Activated CD4-positive, CD25-positive, alpha-beta regulatory T cell (primary cell): ENCODE results near the gene TRAF2.

Experiments
- DNase-seq, 4 experiments: peaks; one replicate each; lab custom pipeline; 2025; lab: John Stamatoyannopoulos, UW

The TRAF2 gene

GRCh38 chr9:136962163-136962562 lies 75.8 kb downstream of the TRAF2 start:
- no peak for DNase-seq

GRCh38 chr9:136962701-136963248 lies 76.5 kb downstream of the TRAF2 start:
- DNase-seq: no peak

DNA sequence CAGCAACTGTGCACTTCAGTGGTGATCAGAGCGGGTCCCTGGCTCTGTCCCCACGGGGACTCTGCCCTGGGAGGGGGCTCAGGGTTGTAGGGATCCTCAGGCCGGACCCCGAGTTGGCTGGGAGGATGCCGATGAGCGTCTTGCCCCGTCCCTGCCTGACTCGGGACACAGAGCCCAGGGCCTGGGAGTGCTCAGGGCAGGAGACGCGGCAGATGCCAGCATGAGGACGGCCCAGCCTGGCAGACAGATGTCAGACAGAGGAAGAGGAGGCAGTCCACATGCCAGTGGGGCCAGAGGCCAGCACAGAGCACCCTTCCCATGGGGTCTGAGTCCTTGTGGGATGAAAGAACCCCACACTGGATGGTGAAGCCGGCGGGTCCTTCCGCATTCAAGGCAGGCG lies 77.0 kb downstream of the TRAF2 start:
- DNase-seq: no peak

DNA sequence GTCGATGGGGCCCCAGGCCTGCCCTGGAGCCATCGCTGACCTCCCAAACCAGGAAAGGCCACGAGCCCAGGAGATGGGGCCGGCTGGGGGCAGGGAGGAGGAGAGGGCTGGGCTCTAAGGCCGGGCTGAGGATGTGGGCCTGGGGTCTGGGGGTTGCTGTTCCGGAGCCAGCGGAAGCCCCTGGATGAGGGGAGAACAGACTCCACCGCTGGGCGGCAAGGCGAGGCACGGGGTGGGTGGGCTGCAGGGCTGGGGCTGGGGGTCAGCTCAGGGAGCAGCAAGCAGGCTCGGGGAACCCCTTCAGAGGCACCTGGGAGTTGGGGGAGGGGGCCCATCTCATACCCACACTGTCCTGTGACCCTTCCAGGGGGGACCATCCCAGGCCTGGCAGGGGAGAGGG lies 77.4 kb downstream of the TRAF2 start:
- no peak for DNase-seq

DNA sequence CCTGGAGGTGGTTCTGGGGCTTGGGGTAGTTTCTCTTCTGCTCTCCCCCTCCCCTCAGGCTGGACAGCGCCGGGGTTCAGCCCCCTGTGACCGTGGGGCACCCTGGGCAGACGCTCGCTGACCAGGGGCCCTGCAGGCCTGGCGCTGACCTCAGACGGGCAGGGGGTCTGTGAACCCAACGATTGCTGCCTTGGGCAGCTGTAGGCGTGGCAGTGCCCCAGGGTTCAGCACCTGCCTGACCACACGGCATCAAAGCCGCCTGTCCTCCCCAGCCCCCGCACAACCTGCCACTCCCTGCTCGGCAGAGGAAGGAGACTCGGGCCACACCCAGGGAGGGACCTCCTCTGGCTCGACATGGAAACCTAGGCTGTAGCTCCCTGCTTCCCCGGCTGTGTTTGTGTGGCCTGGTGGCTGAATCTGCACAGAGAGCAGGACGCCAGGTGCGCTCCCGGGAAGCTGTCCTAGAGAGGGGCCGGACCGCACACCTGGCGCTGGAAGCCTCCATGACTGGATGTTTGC lies 77.9 kb downstream of the TRAF2 start:
- DNase-seq: no peak

GRCh38 chr9:136964833-136965422 lies 78.6 kb downstream of the TRAF2 start:
- no peak for DNase-seq

DNA sequence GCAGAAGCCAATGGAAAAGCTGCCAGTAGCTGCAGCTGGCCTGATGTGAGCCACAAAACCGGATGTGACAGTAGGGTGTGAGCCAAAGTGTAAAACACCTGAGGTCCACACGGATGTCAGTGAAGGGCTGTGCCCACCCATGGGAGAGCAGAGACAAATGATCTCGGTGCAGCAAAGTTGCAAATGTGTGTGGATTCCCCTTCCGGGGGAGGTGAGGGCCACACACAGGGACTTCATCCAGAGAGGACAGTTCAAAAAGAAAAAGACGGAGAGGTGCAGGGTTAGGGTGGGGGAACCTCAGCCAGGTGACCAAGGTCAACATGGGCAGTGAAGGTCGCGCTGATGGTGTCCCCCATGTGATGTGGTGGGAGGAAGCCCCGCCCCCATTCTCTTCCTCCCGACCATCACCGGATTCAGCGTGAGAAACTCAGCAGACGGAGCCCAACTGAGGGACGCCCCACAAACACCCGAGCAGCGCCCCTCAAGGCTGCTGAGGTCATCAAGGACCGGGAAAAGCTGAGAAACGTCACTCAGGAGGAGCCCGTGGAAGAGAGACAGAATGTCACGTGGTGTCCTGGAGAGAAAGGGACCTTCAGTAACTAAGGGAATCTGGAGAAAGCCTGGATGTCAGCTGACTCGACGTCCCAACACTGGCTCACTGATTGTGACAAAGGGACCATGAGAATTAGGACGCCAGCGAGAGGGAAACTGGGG lies 79.6 kb downstream of the TRAF2 start:
- no peak for DNase-seq

DNA sequence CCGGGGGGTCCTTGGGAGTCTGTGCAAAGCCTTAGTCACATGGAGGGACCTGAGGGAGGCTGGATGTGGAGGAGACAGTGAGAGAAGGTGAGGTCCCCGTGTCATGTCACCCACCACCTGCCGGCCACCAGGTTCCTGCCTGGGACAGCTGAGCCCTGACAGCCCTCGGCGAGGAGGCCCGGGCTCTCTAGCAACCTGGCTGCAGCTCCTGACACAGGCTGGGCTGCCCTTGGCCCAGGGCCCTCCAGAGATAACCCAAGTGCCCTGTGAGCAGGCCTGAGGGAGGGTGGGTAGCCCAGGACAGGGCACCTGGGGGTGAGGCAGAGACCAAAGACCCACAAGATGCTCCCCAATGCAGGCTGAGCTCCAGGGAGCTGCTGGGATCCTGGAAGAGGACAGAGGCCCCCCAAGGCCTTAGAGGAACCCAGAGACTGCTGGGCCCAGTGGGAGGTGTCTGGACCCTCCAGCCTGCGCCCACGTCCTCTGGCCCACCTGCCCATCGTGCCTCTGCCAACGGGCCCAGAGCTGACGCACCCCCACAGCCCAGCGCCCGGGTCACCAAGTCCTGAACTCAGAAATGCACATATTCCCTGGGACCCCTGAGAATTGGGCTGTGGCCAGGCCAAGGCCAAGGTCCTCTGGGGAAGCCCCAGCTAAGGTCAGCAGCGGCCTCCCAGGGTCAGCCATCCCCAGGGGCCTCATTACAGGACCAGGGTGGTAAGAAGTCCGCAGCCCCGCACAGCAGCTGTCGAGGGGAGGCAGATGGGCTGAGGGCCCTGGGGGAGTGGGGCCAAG lies 82.2 kb downstream of the TRAF2 start:
- no peak for DNase-seq

DNA sequence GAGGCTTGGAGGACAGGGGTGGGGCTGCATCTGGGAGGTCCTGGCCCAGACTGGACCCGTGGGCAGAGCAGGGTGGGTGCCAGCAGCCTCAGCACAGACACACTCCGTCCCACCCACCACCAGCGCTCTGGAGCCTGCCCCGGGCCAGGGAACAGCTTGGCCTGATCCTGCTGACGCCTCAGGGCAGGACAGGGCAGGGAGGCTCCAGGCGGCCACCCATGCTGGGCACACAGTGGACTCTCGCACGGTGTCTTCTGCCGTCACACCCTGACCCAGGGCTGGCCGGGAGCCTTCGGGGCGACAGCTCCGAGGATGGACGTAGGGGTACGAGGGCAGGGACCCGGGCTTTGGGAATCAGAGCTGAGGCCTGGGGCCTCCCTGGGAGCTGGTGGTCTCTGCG lies 82.8 kb downstream of the TRAF2 start:
- DNase-seq: no peak

DNA sequence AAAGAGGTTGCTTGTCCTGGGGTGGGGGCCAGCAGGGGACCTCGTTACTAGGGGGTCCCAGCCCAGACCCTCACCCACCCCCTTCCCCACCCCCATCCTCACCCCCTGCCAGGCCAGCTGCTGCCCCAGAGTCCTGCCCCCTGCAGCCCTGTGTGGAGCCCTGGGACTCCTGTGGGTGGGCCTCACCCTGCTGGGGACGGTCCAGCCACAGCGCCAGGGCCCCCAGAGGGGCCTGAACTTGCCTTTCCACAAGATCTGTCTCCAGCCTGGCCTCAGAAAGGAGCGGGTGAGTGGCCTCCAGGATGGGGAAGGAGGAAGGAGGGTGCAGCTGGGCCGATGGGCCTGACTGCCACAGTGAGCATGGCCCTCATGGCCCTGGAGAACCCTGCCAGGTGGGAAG lies 83.5 kb downstream of the TRAF2 start:
- DNase-seq: no peak

- no peak for DNase-seq
Measured at GRCh38 chr9:136970361-136970760, 84.0 kb downstream of the TRAF2 start.

GRCh38 chr9:136971746-136972145 lies 85.4 kb downstream of the TRAF2 start:
- no peak for DNase-seq

GRCh38 chr9:136972335-136972734 lies 86.0 kb downstream of the TRAF2 start:
- DNase-seq: no peak

DNA sequence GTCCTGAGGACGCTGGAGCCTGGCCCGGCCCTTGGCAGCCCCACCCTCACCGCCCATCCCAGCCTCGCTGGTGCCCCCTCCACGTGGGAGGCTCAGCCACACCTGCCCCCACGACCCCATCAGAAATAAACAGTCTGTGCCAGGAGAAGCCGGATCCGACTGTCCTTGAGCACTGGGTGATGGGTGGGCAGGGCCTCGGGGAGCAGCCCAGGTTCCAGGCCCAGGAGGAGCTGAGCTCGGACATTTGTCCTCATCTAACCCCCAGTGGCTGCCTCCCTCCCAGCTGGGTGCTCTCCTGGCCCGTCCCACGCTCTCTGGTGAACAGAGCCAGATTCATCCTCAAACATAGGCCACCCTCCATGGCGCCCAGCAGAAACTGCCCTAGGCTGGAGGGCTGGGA lies 86.4 kb downstream of the TRAF2 start:
- DNase-seq: no peak

GRCh38 chr9:136973618-136974617 lies 87.6 kb downstream of the TRAF2 start:
- DNase-seq: no peak

- DNase-seq: no peak
Measured at GRCh38 chr9:136974817-136975535, 88.7 kb downstream of the TRAF2 start.

- DNase-seq: no peak
Measured at GRCh38 chr9:136975644-136976043, 89.3 kb downstream of the TRAF2 start.
